ENCODE results near the gene CHRNG.

GRCh38 chr2:232501794-232502390, 37.6 kb upstream of the CHRNG start:
- TF ChIP-seq CTCF (IDR thresholded peaks at IDR 0.05) (no peak), EP300 (IDR thresholded peaks at IDR 0.05) (no peak)

All from ovary (tissue), 3 donors.